PC-3 (cell line): Measurements from ENCODE around the gene MPND. TPM values are rescaled to one million over a fixed set of nuclear protein-coding genes. Genes with fewer than 3 reads are reported as not detected.

ENCODE experiments used
- ATAC-seq: fragments of 200-7000 bp; cut with Tn5 transposase; 2 replicates; pipeline ENCODE4 v1.9.1; 2020; ENCODE audit warnings: mild to moderate bottlenecking, moderate library complexity
- BruUV-seq: library from RNA; stranded (reverse); fragments of 400-500 nt; replicated peaks from 2 replicates; lab custom pipeline; 2021; lab: Mats Ljungman, UMichigan
- CTCF ChIA-PET: fragments of 300-600 bp; sonication (Branson Sonifier 250); formaldehyde crosslinking; loops from one replicate; lab custom pipeline; 2022; ENCODE audit warnings: antibody characterized with exemption; lab: Charles Lee
- POLR2A ChIA-PET: fragments of 300-600 bp; sonication (Branson Sonifier 250); formaldehyde crosslinking; loops from one replicate; lab custom pipeline; 2022; ENCODE audit warnings: antibody characterized with exemption; ENCODE audit not compliant: unreplicated experiment; lab: Charles Lee
- DNase-seq: peaks from one replicate; pipeline ENCODE4 v3.0.0-alpha.2; 2015
- H2AFZ ChIP-seq: fragments of 300-600 bp; sonication (generic); 2 replicates; pipeline ENCODE4 v1.6.0; 2016; ENCODE audit warnings: antibody characterized with exemption, low read length
- H3F3A ChIP-seq: fragments of 300-600 bp; sonication (generic); one replicate; pipeline ENCODE4 v1.6.0; 2017; ENCODE audit warnings: antibody characterized with exemption, low read length, control low read depth, mild to moderate bottlenecking; ENCODE audit not compliant: unreplicated experiment
- H3K27ac ChIP-seq: fragments of 300-600 bp; sonication (generic); 2 replicates; pipeline ENCODE4 v1.5.1; 2016; ENCODE audit warnings: mild to moderate bottlenecking, low read length
- H3K27me3 ChIP-seq: fragments of 300-600 bp; sonication (generic); 2 replicates; pipeline ENCODE4 v1.6.1; 2016; ENCODE audit warnings: low read length, mixed read lengths
- H3K36me3 ChIP-seq: fragments of 300-600 bp; sonication (generic); 2 replicates; pipeline ENCODE4 v1.6.1; 2016; ENCODE audit warnings: low read depth, mixed run types, low read length, mixed read lengths
- H3K4me1 ChIP-seq: fragments of 300-600 bp; sonication (generic); 2 replicates; pipeline ENCODE4 v1.5.1; 2016; ENCODE audit warnings: low read length; ENCODE audit not compliant: insufficient read depth
- H3K4me2 ChIP-seq: fragments of 300-600 bp; sonication (generic); 2 replicates; pipeline ENCODE4 v1.6.0; 2016; ENCODE audit warnings: low read length
- H3K4me3 ChIP-seq: fragments of 300-600 bp; sonication (generic); 2 replicates; pipeline ENCODE4 v1.5.1; 2016; ENCODE audit warnings: mild to moderate bottlenecking, low read length, mixed read lengths
- H3K79me2 ChIP-seq: fragments of 300-600 bp; sonication (generic); 2 replicates; pipeline ENCODE4 v1.6.1; 2017; ENCODE audit warnings: low read length, mixed read lengths
- H3K9ac ChIP-seq: fragments of 300-600 bp; sonication (generic); 2 replicates; pipeline ENCODE4 v1.6.0; 2016; ENCODE audit warnings: mild to moderate bottlenecking, low read length
- H3K9me2 ChIP-seq: fragments of 300-600 bp; sonication (generic); replicated peaks from 2 replicates; pipeline ENCODE4 v1.6.1; 2016; ENCODE audit warnings: mixed run types, low read length, mixed read lengths
- H3K9me3 ChIP-seq: fragments of 300-600 bp; sonication (generic); 2 replicates; pipeline ENCODE4 v1.6.1; 2016; ENCODE audit warnings: low read length, mixed read lengths
- H4K20me1 ChIP-seq: fragments of 300-600 bp; sonication (generic); 2 replicates; pipeline ENCODE4 v1.6.1; 2016; ENCODE audit warnings: low read length, mixed read lengths
- EZH2 ChIP-seq: fragments of 300-600 bp; sonication (generic); IDR thresholded peaks from one replicate; pipeline ENCODE4 v1.6.1; 2017; ENCODE audit warnings: antibody characterized with exemption, mild to moderate bottlenecking, low read length; ENCODE audit not compliant: unreplicated experiment
- EZH2phosphoT487 ChIP-seq: fragments of 300-600 bp; sonication (generic); IDR thresholded peaks from 2 replicates; pipeline ENCODE4 v1.6.1; 2018; ENCODE audit warnings: mild to moderate bottlenecking, antibody characterized with exemption, low read length, borderline replicate concordance
- intact Hi-C: fragments of 100-400 bp; cut with micrococcal nuclease; formaldehyde crosslinking; loops from 2 replicates; pipeline ENCODE4 v1.9.0; 2023
- total RNA-seq: library from RNA; depleted of rRNA; stranded (reverse); fragments of >200 nt; gene quantifications from 2 replicates; pipeline ENCODE4 v1.2.3, GENCODE V29; 2014; rRNA removed
- TF ChIP-seq, protein P1 (sequence below): fragments of 300-600 bp; sonication (generic); conservative IDR thresholded peaks from 2 replicates; pipeline ENCODE4 v1.5.1; 2017; ENCODE audit warnings: antibody characterized with exemption, low read depth, mild to moderate bottlenecking, low read length

MPND gene
- total RNA-seq, 1 experiment from 2014 or later: 5.6 TPM

GRCh38 chr19:4409123-4409933, 66.0 kb downstream of the MPND start:
- Histone ChIP-seq H3K27ac (no peak overlapping the region), H3K36me3 (peaks cover 13% of the 10 kb centered on the region), H3K4me2 (no peak overlapping the region), H3K4me1 (peaks cover 9% of the 10 kb centered on the region; the same call in 1 of the 2 replicates), H3K9me2 (no peaks in the 10 kb centered on the region), H3K79me2 (peaks cover 61% of the 10 kb centered on the region), H3K9me3 (no peaks in the 10 kb centered on the region), H4K20me1 (no peaks in the 10 kb centered on the region), H2AFZ (no peak overlapping the region), H3K27me3 (no peaks in the 10 kb centered on the region), H3F3A (no peaks in the 10 kb centered on the region), H3K4me3 (no peak overlapping the region), H3K9ac (no peak overlapping the region)
- POLR2A ChIA-PET: no interaction called here
- TSS peak; percentile 26 for BruUV-seq
- intact Hi-C loops: no loop called here
- no peak for DNase-seq
- CTCF ChIA-PET: no interaction called here
- ATAC-seq: no peak
- TF ChIP-seq EZH2phosphoT487: no peak
- TF ChIP-seq EZH2: no peak
- TF ChIP-seq, protein P1, sequence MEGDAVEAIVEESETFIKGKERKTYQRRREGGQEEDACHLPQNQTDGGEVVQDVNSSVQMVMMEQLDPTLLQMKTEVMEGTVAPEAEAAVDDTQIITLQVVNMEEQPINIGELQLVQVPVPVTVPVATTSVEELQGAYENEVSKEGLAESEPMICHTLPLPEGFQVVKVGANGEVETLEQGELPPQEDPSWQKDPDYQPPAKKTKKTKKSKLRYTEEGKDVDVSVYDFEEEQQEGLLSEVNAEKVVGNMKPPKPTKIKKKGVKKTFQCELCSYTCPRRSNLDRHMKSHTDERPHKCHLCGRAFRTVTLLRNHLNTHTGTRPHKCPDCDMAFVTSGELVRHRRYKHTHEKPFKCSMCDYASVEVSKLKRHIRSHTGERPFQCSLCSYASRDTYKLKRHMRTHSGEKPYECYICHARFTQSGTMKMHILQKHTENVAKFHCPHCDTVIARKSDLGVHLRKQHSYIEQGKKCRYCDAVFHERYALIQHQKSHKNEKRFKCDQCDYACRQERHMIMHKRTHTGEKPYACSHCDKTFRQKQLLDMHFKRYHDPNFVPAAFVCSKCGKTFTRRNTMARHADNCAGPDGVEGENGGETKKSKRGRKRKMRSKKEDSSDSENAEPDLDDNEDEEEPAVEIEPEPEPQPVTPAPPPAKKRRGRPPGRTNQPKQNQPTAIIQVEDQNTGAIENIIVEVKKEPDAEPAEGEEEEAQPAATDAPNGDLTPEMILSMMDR: no peak

Other genes starting within 250 kb of the MPND start
- gene MAP2K2, start 219.4 kb upstream of the MPND start, total RNA-seq: 229 and 360 TPM in 2 replicates
- not detected in 2 replicates for gene CREB3L3, start 189.9 kb upstream of the MPND start, total RNA-seq
- gene SIRT6, start 161.0 kb upstream of the MPND start, total RNA-seq: 18.0 and 20.8 TPM in 2 replicates
- 0.33 and 0.63 TPM in 2 replicates for gene ANKRD24, start 160.9 kb upstream of the MPND start, total RNA-seq
- gene EBI3, start 114.0 kb upstream of the MPND start, total RNA-seq: not detected in 2 replicates
- gene YJU2, start 96.5 kb upstream of the MPND start, total RNA-seq: 33.1 and 45.6 TPM in 2 replicates
- 0.11 TPM in 1 of 2 replicates, not detected in the other for gene SHD, start 64.3 kb upstream of the MPND start, total RNA-seq
- not detected in 2 replicates for gene TMIGD2, start 41.2 kb upstream of the MPND start, total RNA-seq
- gene FSD1, start 39.0 kb upstream of the MPND start, total RNA-seq: 8.7 and 11.3 TPM in 2 replicates
- 71.1 and 72.6 TPM in 2 replicates for gene STAP2, start 4.7 kb upstream of the MPND start, total RNA-seq
- gene SH3GL1, start 57.0 kb downstream of the MPND start, total RNA-seq: 59.8 and 71.1 TPM in 2 replicates
- 48.9 and 59.8 TPM in 2 replicates for gene CHAF1A, start 59.1 kb downstream of the MPND start, total RNA-seq
- 64.0 and 86.1 TPM in 2 replicates for gene UBXN6, start 114.2 kb downstream of the MPND start, total RNA-seq
- 111 and 165 TPM in 2 replicates for gene HDGFL2, start 128.7 kb downstream of the MPND start, total RNA-seq
- 9.1 and 9.8 TPM in 2 replicates for gene PLIN4, start 174.9 kb downstream of the MPND start, total RNA-seq
- 1.2 and 3.3 TPM in 2 replicates for gene PLIN5, start 191.7 kb downstream of the MPND start, total RNA-seq
- 0.23 and 0.51 TPM in 2 replicates for gene LRG1, start 196.5 kb downstream of the MPND start, total RNA-seq
- 7.3 and 9.0 TPM in 2 replicates for gene SEMA6B, start 216.1 kb downstream of the MPND start, total RNA-seq